Right lobe of liver (tissue), 6 donors: ENCODE results near the gene SEPSECS. TPM values are rescaled to one million over a fixed set of nuclear protein-coding genes. Genes with fewer than 3 reads are reported as not detected.
A peak's percentile ranks its signal among the peaks of the same experiment; 100 is the strongest.

Experiments used
- ATAC-seq, 4 donors: fragments of 200-7000 bp; cut with Tn5 transposase; one replicate each; pipeline ENCODE4 v1.9.1; 2020; ENCODE audit warnings: mild to moderate bottlenecking in 4 of 4, moderate library complexity in 4 of 4
- DNase-seq, 3 donors: peaks; one replicate each; pipeline ENCODE4 v3.0.0-alpha.2; 2020
- H3K27ac ChIP-seq, 3 donors: fragments of 200-600 bp; one replicate each; pipeline ENCODE4 v1.8.0; 2022
- H3K27me3 ChIP-seq, 2 donors: fragments of 200-600 bp; one replicate each; pipeline ENCODE4 v1.8.0; 2022
- H3K36me3 ChIP-seq, 4 donors: fragments of 200-600 bp; sonication (generic) in 1 of 4; one replicate each; pipeline versions ENCODE4 v1.5.1 to v1.8.0; 2017 to 2022; ENCODE audit warnings: control low read depth in 1 of 4
- H3K4me1 ChIP-seq, 4 donors: fragments of 200-600 bp; sonication (generic) in 1 of 4; one replicate each; pipeline versions ENCODE4 v1.5.1 to v1.8.0; 2017 to 2022; ENCODE audit warnings: control low read depth in 1 of 4
- H3K4me3 ChIP-seq, 3 donors: fragments of 200-600 bp; one replicate each; pipeline ENCODE4 v1.8.0; 2022
- H3K9me3 ChIP-seq, 4 donors: fragments of 200-600 bp; sonication (generic) in 1 of 4; one replicate each; pipeline versions ENCODE4 v1.5.1 to v1.8.0; 2017 to 2022; ENCODE audit warnings: control low read depth in 1 of 4
- CTCF ChIP-seq, 4 donors: fragments of 200-600 bp in 3 of 4; fragments of 450-650 bp in 1 of 4; IDR thresholded peaks; one replicate each; pipeline versions ENCODE4 v1.5.1 to v1.8.0; 2016 to 2022; ENCODE audit warnings: antibody characterized with exemption in 4 of 4, mild to moderate bottlenecking in 2 of 4
- POLR2A ChIP-seq: fragments of 450-650 bp; IDR thresholded peaks from one replicate; pipeline ENCODE4 v1.6.1; 2017; ENCODE audit warnings: antibody characterized with exemption, mild to moderate bottlenecking
- WGBS: methylation state at CpG from one replicate; pipeline ENCODE4 v1.1.6; 2018; ENCODE audit warnings: low coverage, low lambda C conversion rate; ENCODE audit not compliant: insufficient coverage; ENCODE audit errors: missing lambda C conversion rate; 5-methylcytosine and 5-hydroxymethylcytosine counted together
- intact Hi-C, 2 donors: fragments of 100-400 bp; cut with DNase I; formaldehyde crosslinking; loops; one replicate each; pipeline versions ENCODE4 v1.11.2 to v1.14.1; 2022
- total RNA-seq, 6 experiments: library from RNA; depleted of rRNA in 2 of 6; stranded (reverse); fragments of >200 nt in 2 of 6; fragmentation: NEBNext Ultra II Directional in 3 of 6; extraction: Animal tissue kit (Norgen Biotek cat#: 25700) in 3 of 6; gene quantifications; one replicate each; pipeline versions ENCODE4 v1.1.0 to v1.2.4, GENCODE V29; 2016 to 2023
- donor health status: DM: no; HTN: yes; CAD: no.
- donor health status: DM: no; HTN: no; CAD: no.
- donor health status: DM: no; HTN: no; CAD: no.
- donor health status: DM: no; HTN: yes; CAD: no.
- donor health status: DM: no; HTN: yes; CAD: no.

SEPSECS gene
- total RNA-seq, 6 experiments from 2014 or later = 17.0 to 26.6 (median 22.7) TPM

DNA sequence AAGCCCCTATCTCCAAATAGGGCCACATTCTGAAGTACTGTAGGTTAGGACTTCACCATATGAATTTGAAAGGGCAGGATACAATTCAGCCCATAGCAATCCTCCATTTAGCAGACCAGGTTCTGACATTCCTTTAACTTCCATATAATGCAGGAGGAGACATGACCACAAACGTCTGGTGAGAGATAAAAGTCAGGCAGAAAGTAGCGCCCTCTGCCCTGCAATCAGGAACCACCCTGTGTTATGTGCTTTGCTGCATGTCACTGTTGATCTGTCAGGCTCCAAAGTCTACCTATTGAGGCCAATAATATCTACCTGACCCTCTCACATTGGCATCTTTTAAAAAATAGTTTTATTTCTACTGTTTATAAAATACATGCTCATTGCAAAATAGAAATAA, 30.2 kb upstream of the SEPSECS start:
- TF ChIP-seq POLR2A = no peak
- no peak for TF ChIP-seq CTCF (IDR thresholded peaks at IDR 0.05)
- H3K9me3 ChIP-seq = no peaks in the 10 kb centered on the region
- no peaks in the 10 kb centered on the region for H3K27me3 ChIP-seq
- intact Hi-C loops = no loop called here
- no peak overlapping the region for H3K4me3 ChIP-seq
- WGBS = 28% methylated on average over 2 of the region's 2 CpGs
- no peaks in the 10 kb centered on the region for H3K4me1 ChIP-seq
- H3K36me3 ChIP-seq = no peaks in the 10 kb centered on the region
- DNase-seq (no peak), ATAC-seq (peak in 1 of 4 donors; percentile 53)
- H3K27ac ChIP-seq = no peak overlapping the region

DNA sequence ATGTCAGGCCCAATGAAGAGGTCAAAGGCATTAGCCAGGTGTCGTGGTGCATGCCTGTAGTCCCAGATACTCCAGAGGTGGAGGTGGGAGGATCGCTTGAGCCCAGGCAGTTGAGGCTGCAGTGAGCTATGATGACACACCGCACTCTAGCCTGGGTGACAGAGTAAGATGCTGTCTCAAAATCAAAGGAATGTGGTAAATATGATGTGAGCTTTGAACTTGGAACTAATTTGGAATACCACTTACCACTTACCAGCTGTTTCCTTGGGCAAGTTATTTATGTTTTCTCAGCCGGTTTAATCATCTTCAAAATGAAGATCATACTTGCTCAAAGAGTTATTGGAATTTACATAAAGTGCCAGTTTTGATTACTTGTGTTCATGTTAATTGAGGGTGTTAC, 23.8 kb upstream of the SEPSECS start:
- ATAC-seq (no peak), DNase-seq (no peak)
- no peaks in the 10 kb centered on the region for H3K27me3 ChIP-seq
- intact Hi-C loops = loop anchor here in 1 of 2 donors (5.0 kb wide), 1 partner anchor 48 kb away; the partner anchor contains the start of gene PI4K2B
- 79% methylated on average over 2 of the region's 4 CpGs for WGBS
- TF ChIP-seq POLR2A = no peak
- no peak for TF ChIP-seq CTCF (IDR thresholded peaks at IDR 0.05)
- peaks cover 0 to 8% (median under 1%) of the 10 kb centered on the region in 4 donors for H3K4me1 ChIP-seq
- H3K36me3 ChIP-seq = no peaks in the 10 kb centered on the region
- H3K9me3 ChIP-seq = no peaks in the 10 kb centered on the region
- H3K4me3 ChIP-seq = no peak overlapping the region
- H3K27ac ChIP-seq = no peak overlapping the region

DNA sequence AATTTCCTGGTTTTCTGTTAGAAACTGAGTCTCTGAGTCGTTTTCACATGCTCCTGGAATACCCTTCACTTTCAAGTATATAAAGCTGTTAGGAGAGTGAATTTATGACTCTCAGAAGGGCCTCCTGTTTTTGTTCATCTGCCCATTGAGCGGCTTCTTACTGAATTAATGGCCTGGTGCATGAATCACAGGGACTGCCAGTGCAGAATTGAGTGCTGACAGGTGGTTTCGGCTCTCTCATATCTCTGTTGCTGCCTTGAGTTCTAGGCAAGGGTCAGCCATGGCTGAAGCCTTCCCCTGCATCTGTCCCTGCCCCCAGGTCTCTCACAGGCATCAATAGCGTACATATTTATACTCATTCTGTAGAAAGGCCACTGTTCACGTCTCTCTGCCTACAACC, 22.7 kb upstream of the SEPSECS start:
- WGBS = 86% methylated on average over 5 of the region's 5 CpGs
- DNase-seq (no peak), ATAC-seq (no peak)
- peaks cover 0 to 14% (median 5%) of the 10 kb centered on the region in 4 donors for H3K4me1 ChIP-seq
- H3K4me3 ChIP-seq = no peak overlapping the region
- no peaks in the 10 kb centered on the region for H3K9me3 ChIP-seq
- H3K27me3 ChIP-seq = no peaks in the 10 kb centered on the region
- TF ChIP-seq POLR2A (no peak), CTCF (IDR thresholded peaks at IDR 0.05) (no peak)
- intact Hi-C loops = loop anchor here in 1 of 2 donors (5.0 kb wide), 1 partner anchor 49 kb away; the partner anchor contains the start of gene PI4K2B
- no peak overlapping the region for H3K27ac ChIP-seq
- no peaks in the 10 kb centered on the region for H3K36me3 ChIP-seq

DNA sequence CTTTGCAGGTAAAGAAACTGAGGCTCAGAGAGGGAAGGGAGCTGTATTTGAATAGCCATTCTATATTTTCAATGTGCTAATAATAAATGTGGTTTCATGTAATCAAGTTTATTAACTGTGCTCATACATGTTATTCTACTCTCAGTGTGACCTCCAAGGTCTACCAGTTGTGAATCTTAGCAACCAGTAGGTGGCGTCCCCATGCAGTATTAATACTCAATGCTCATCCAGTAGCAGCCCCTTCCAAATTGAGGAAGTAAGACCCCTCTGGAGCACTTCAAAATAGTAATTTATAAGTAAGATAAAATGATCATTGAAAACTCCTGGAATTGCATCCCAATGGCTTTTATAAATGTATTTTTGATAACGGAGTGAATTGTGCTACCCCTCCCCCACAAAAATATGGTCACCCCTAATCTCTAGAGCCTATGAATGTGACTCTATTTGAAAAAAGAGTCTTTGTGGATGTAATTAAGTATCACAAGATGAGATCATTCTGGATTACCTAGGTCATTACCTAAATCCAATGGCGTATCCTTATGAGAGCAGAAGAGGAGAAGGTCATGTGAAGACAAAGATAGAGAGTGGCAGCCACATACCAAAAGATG, 20.4 kb upstream of the SEPSECS start:
- intact Hi-C loops = loop anchor here in 1 of 2 donors (5.0 kb wide), 1 partner anchor 52 kb away; the partner anchor contains the start of gene PI4K2B
- ATAC-seq = peak; percentile 74 to 82 (median 76)
- TF ChIP-seq POLR2A = no peak
- TF ChIP-seq CTCF (IDR thresholded peaks at IDR 0.05) = peak; percentile 70 to 74 (median 73)
- Histone ChIP-seq H3K9me3 (no peaks in the 10 kb centered on the region), H3K27ac (no peak overlapping the region), H3K27me3 (no peaks in the 10 kb centered on the region), H3K36me3 (no peaks in the 10 kb centered on the region), H3K4me1 (peaks cover 0 to 14% (median 5%) of the 10 kb centered on the region in 4 donors), H3K4me3 (no peak overlapping the region)
- no peak for DNase-seq
- 47% methylated on average over 3 of the region's 3 CpGs for WGBS
